Ectodermal cell (in vitro differentiated cells): Measurements from ENCODE around the gene ZNF253.
"Not testable (repeated sequence)": the region's sequence is repeated elsewhere in the genome, so short reads cannot be mapped to it uniquely, and the experiment has no call there.

Experiments
- H3K27ac ChIP-seq: 2 replicates; pipeline ENCODE4 v1.7.0; 2013; ENCODE audit warnings: mild to moderate bottlenecking, low read depth, low read length; ENCODE audit not compliant: insufficient read depth, poor library complexity, severe bottlenecking
- H3K27me3 ChIP-seq: 2 replicates; pipeline ENCODE4 v1.7.0; 2013; ENCODE audit warnings: mild to moderate bottlenecking, low read length; ENCODE audit not compliant: insufficient read depth, control insufficient read depth, poor library complexity, severe bottlenecking
- H3K36me3 ChIP-seq: one replicate; pipeline ENCODE4 v1.7.0; 2013; ENCODE audit warnings: low read length; ENCODE audit not compliant: control insufficient read depth, insufficient read depth
- H3K4me1 ChIP-seq: one replicate; pipeline ENCODE4 v1.7.0; 2013; ENCODE audit warnings: low read length; ENCODE audit not compliant: control insufficient read depth, insufficient read depth
- H3K4me3 ChIP-seq: 2 replicates; pipeline ENCODE4 v1.7.0; 2013; ENCODE audit warnings: low read depth, low read length, control low read depth; ENCODE audit not compliant: insufficient read depth
- H3K9me3 ChIP-seq: 2 replicates; pipeline ENCODE4 v1.7.0; 2013; ENCODE audit warnings: mild to moderate bottlenecking, low read length, moderate library complexity; ENCODE audit not compliant: control insufficient read depth
- WGBS, 2 experiments: methylation state at CpG; one replicate each; pipeline ENCODE4 v1.1.7; 2013; ENCODE audit warnings: missing lambda C conversion rate in 2 of 2; 5-methylcytosine and 5-hydroxymethylcytosine counted together

Gene ZNF253

GRCh38 chr19:19892055-19892941 lies 26.6 kb downstream of the ZNF253 start:
- Histone ChIP-seq H3K36me3 (peaks cover 55% of the 10 kb centered on the region), H3K9me3 (peaks cover 31% of the 10 kb centered on the region)
- not testable (repeated sequence) for H3K4me3 ChIP-seq, H3K4me1 ChIP-seq, H3K27me3 ChIP-seq, H3K27ac ChIP-seq
- WGBS, 2 experiments = 94 to 100% methylated on average over 1 to 2 of the region's 3 CpGs

DNA sequence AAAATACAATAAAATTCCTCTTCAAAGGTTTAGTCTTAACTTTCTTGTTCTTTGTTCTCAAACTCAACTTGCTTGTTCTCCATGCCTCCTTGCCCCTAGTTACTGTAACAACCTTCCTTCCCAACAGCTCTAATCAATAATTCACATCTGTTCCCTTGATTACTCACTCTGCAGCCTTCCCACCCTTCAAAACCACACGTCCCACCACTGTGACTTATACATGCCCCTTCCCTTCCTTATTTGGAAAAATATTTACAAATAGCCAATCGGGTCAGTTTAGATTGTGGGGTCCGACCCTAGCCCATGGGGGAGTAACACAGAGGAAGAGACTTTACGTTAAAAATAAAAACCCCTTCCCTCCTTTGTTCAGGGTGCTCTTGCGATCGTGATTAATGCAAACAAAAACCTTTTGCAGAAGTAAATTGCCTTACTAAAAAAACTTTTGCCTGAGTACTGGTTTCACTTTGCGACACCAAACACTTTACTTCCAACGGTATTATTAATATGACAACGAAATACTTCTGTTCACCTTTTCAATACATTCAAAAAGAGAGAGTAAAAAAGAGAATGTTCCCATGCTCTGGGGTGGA lies 34.6 kb downstream of the ZNF253 start:
- H3K27ac ChIP-seq = peak overlapping the region; percentile 99
- 18% methylated on average over 9 of the region's 9 CpGs for WGBS, 2 experiments
- H3K4me3 ChIP-seq = peak overlapping the region; percentile 68
- no peaks in the 10 kb centered on the region for H3K9me3 ChIP-seq
- H3K27me3 ChIP-seq = no peaks in the 10 kb centered on the region
- H3K4me1 ChIP-seq = peaks cover 4% of the 10 kb centered on the region
- H3K36me3 ChIP-seq = no peaks in the 10 kb centered on the region

DNA sequence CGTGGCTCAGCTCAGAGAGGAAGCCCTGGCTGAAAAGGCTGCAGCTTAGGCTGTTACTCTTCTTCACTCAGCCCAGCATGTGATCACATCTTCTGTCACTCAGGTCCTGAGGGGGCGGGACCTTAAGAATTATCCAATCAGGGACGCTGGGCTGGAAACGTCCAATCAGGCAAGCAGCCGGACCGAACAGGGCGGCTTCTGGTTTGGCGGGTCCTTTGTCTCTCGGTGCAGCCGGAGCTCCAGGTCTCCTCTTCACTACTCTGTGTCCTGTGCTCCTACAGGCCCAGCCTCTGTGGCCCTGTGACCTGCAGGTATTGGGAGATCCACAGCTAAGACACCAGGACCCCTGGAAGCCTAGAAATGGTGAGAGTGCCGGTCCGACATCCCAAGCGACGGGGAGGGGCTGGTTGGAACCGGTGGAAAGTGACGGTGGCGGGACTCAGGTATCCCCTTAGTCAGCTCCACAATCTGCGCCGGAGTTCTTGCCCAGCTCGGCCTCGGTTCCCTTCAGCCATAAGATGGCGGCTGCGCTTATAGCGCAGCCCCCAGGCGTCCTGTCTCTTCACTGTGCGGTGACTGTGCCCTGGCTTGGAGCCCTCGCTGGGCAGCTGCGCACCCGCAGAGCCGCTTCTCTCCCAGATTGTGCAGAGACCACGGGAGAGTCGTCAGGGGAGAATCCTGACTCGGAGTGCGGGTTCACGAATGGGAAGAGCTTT lies 35.2 kb downstream of the ZNF253 start, which contains the start of gene ZNF93:
ZNF93 (plus strand) TSS at position 218 of the 716 bp plus-strand sequence; CDS start at position 361, 143 bp downstream.
- H3K36me3 ChIP-seq = no peaks in the 10 kb centered on the region
- no peaks in the 10 kb centered on the region for H3K9me3 ChIP-seq
- H3K27me3 ChIP-seq = no peaks in the 10 kb centered on the region
- 2% methylated on average over 35 of the region's 35 CpGs for WGBS, 2 experiments
- peak within 1 kb of the TSS; percentile 68 for H3K4me3 ChIP-seq
- H3K27ac ChIP-seq = peak within 1 kb of the TSS; percentile 99
- H3K4me1 ChIP-seq = peaks cover 4% of the 10 kb centered on the region

GRCh38 chr19:19907551-19907950 lies 41.9 kb downstream of the ZNF253 start:
- not testable (repeated sequence) for H3K4me1 ChIP-seq, H3K27me3 ChIP-seq, H3K36me3 ChIP-seq, H3K27ac ChIP-seq, H3K9me3 ChIP-seq, H3K4me3 ChIP-seq
- 82 to 91% methylated on average over 3 of the region's 3 CpGs for WGBS, 2 experiments

- Histone ChIP-seq H3K4me3 (no peak overlapping the region), H3K27ac (no peak overlapping the region), H3K9me3 (no peaks in the 10 kb centered on the region), H3K4me1 (no peaks in the 10 kb centered on the region), H3K27me3 (no peaks in the 10 kb centered on the region), H3K36me3 (peaks cover 9% of the 10 kb centered on the region)
- WGBS, 2 experiments = 94 to 97% methylated on average over 2 of the region's 2 CpGs
These were observed 44.0 kb downstream of the ZNF253 start for GRCh38 chr19:19909654-19910053.

DNA sequence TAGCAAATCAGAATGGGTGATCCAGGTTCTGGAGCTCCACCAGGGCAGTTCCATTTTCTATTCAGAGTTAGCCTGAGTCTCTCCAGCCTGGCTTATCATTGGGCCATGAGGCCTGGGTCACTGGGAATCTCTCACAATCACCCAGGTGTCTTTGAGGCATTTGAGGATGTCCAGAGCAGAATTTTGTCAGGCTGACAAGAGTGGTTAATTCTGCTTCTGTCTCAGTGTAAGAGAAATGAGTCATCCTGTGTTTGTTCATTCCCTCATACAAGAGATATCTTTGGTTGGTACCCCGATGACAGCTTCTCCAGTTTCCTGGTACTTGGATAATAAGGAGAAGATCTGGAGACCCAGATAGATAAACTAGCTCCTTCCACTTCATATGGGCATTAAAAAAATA lies 45.5 kb downstream of the ZNF253 start:
- peaks cover 18% of the 10 kb centered on the region for H3K36me3 ChIP-seq
- no peaks in the 10 kb centered on the region for H3K27me3 ChIP-seq
- H3K27ac ChIP-seq = no peak overlapping the region
- no peak overlapping the region for H3K4me3 ChIP-seq
- no peaks in the 10 kb centered on the region for H3K9me3 ChIP-seq
- H3K4me1 ChIP-seq = no peaks in the 10 kb centered on the region
- WGBS, 2 experiments = 89 to 100% methylated on average over 1 of the region's 1 CpG

DNA sequence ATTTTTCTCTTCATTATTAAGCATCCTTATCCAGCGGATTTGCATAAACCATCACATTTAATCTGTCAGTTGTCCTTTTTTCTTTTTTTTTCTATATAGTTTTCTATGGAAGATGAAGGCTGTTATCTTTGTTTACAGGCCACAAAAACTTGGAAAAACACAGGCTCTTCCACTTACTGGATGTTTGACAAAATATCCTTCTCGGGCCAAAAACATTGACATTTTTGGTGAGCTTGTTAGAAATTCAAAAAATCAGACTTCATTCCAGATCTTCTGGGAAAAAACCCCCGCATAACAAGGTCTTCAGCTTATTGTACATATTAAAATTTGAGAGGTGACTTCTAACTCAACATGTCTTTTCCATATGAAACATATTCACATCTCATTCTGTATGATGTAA lies 48.9 kb downstream of the ZNF253 start:
- Histone ChIP-seq H3K36me3 (peaks cover 26% of the 10 kb centered on the region), H3K27me3 (no peaks in the 10 kb centered on the region)

DNA sequence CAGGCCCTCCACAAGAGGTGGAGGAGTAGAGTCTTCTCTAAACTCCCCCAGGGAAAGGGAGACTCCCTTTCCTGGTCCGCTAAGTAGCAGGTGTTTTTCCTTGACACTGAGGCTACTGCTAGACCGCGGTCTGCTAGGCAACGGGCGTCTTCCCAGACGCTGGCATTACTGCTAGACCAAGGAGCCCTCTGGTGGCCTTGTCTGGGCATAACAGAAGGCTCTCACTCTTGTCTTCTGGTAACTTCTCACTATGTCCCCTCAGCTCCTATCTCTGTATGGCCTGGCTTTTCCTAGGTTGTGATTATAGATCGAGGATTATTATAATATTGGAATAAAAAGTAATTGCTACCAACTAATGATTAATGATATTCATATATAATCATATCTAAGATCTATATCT lies 64.7 kb downstream of the ZNF253 start:
- not testable (repeated sequence) for H3K27ac ChIP-seq

More for the DNA sequence above, 48.9 kb downstream of the ZNF253 start:
- Histone ChIP-seq H3K4me3 (no peak overlapping the region), H3K27ac (no peak overlapping the region), H3K4me1 (no peaks in the 10 kb centered on the region), H3K9me3 (peaks cover 3% of the 10 kb centered on the region)
- 93 to 98% methylated on average over 2 to 3 of the region's 3 CpGs for WGBS, 2 experiments

DNA sequence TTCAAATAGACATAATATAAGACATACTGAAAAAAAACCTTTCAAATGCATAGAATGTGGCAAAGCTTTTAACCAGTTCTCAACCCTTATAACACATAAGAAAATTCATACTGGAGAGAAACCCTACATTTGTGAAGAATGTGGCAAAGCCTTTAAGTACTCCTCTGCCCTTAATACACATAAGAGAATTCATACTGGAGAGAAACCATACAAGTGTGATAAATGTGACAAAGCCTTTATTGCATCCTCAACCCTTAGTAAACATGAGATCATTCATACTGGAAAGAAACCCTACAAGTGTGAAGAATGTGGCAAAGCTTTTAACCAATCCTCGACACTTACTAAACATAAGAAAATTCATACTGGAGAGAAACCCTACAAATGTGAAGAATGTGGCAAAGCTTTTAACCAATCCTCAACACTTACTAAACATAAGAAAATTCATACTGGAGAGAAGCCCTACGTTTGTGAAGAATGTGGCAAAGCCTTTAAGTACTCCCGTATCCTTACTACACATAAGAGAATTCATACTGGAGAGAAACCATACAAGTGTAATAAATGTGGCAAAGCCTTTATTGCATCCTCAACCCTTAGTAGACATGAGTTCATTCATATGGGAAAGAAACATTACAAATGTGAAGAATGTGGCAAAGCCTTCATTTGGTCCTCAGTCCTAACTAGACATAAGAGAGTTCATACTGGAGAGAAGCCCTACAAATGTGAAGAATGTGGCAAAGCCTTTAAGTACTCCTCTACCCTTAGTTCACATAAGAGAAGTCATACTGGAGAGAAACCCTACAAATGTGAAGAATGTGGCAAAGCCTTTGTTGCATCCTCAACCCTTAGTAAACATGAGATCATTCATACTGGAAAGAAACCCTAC lies 68.0 kb downstream of the ZNF253 start:
- H3K4me1 ChIP-seq, H3K27me3 ChIP-seq, H3K27ac ChIP-seq, H3K4me3 ChIP-seq: not testable (repeated sequence)
- 94% methylated on average over 3 of the region's 3 CpGs for WGBS, 2 experiments
- peaks cover 55% of the 10 kb centered on the region for H3K36me3 ChIP-seq
- peaks cover 13% of the 10 kb centered on the region for H3K9me3 ChIP-seq

More for the DNA sequence above, 64.7 kb downstream of the ZNF253 start:
- 90 to 96% methylated on average over 6 of the region's 7 CpGs for WGBS, 2 experiments
- H3K36me3 ChIP-seq = peaks cover 84% of the 10 kb centered on the region
- H3K9me3 ChIP-seq = peaks cover 13% of the 10 kb centered on the region
- not testable (repeated sequence) for H3K4me3 ChIP-seq, H3K27me3 ChIP-seq, H3K4me1 ChIP-seq
